OCI-LY3 (cell line): ENCODE data around the gene SNUPN.

ENCODE experiments used
- H2AFZ ChIP-seq: fragments of 200-600, 300-600 bp; shearing (Covaris generic); 2 replicates; pipeline ENCODE4 v1.6.0; 2014; ENCODE audit warnings: antibody characterized with exemption, low read depth, low read length
- H3K27ac ChIP-seq: fragments of 200-600, 300-600 bp; sonication (generic); 2 replicates; pipeline ENCODE4 v1.5.1; 2014; ENCODE audit warnings: mild to moderate bottlenecking, low read length, moderate library complexity, mixed read lengths
- H3K27me3 ChIP-seq: fragments of 200-600, 300-600 bp; sonication (generic); 2 replicates; pipeline ENCODE4 v1.6.1; 2014; ENCODE audit warnings: low read depth, low read length, mixed read lengths
- H3K36me3 ChIP-seq: fragments of 200-600, 300-600 bp; sonication (generic); replicated peaks from 2 replicates; pipeline ENCODE3; 2014; ENCODE audit warnings: low read depth, low read length, mixed read lengths
- H3K4me1 ChIP-seq: fragments of 300-600, 200-600 bp; sonication (generic); 2 replicates; pipeline ENCODE4 v1.6.1; 2014; ENCODE audit warnings: low read length, mixed read lengths
- H3K4me2 ChIP-seq: fragments of 200-600, 300-600 bp; sonication (generic); 2 replicates; pipeline ENCODE4 v1.6.1; 2014; ENCODE audit warnings: low read length, mixed read lengths
- H3K4me3 ChIP-seq: fragments of 300-600, 200-600 bp; sonication (generic); 2 replicates; pipeline ENCODE4 v1.5.1; 2014; ENCODE audit warnings: antibody characterized with exemption, mild to moderate bottlenecking, low read length, moderate library complexity
- H3K79me2 ChIP-seq: fragments of 300-600, 200-600 bp; shearing (Covaris generic); 2 replicates; pipeline ENCODE4 v1.6.1; 2014; ENCODE audit warnings: mild to moderate bottlenecking, low read length, mixed read lengths
- H3K9ac ChIP-seq: fragments of 300-600, 200-600 bp; shearing (Covaris generic); 2 replicates; pipeline ENCODE4 v1.6.0; 2014; ENCODE audit warnings: mild to moderate bottlenecking, low read length, moderate library complexity
- H3K9me3 ChIP-seq: fragments of 200-600, 300-600 bp; shearing (Covaris generic); 2 replicates; pipeline ENCODE4 v1.6.1; 2014; ENCODE audit warnings: low read length, mixed read lengths; ENCODE audit not compliant: insufficient read depth
- H4K20me1 ChIP-seq: fragments of 200-600, 300-600 bp; sonication (generic); 2 replicates; pipeline ENCODE4 v1.6.1; 2016; ENCODE audit warnings: low read length, mixed read lengths; ENCODE audit not compliant: insufficient read depth
- EZH2phosphoT487 ChIP-seq: fragments of 200-600 bp; shearing (Covaris generic); IDR thresholded peaks from 2 replicates; pipeline ENCODE4 v1.6.1; 2018; ENCODE audit warnings: antibody characterized with exemption, mixed run types, low read depth
- TF ChIP-seq, protein P1 (sequence below): fragments of 200-600, 300-600 bp; sonication (generic); IDR thresholded peaks from 2 replicates; pipeline ENCODE4 v1.5.1; 2014; ENCODE audit warnings: antibody characterized with exemption, low read length, low read depth

The SNUPN gene

DNA sequence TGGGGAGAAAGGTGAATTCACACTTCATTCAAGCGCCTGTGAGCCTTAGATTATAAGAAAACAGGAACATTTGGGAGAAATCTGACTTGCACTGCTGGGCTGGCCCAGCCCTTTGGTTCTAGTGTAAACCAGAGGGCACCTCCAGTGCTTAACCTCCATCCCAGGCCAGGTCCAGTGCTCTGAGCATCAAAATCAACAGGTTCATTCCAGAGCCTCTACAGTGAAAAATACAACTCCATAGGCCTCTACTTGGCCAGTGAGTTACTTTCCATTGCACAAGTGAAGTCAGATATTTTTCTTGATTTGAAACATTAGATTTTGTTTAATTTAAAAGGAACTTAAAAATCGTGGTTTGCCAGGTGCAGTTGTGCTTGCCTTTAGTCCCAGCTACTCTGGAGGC lies 3.0 kb downstream of the SNUPN start:
- Histone ChIP-seq H3K4me3 (no peak overlapping the region), H4K20me1 (no peaks in the 10 kb centered on the region), H3K9ac (no peak overlapping the region), H3K4me1 (peaks cover 4% of the 10 kb centered on the region; the same call in 1 of the 2 replicates), H3K27ac (no peak overlapping the region), H3K36me3 (peaks cover 24% of the 10 kb centered on the region), H3K79me2 (peaks cover 12% of the 10 kb centered on the region; the same call in 1 of the 2 replicates), H3K27me3 (no peaks in the 10 kb centered on the region), H2AFZ (no peak overlapping the region), H3K9me3 (no peaks in the 10 kb centered on the region), H3K4me2 (no peak overlapping the region)
- TF ChIP-seq, protein P1, sequence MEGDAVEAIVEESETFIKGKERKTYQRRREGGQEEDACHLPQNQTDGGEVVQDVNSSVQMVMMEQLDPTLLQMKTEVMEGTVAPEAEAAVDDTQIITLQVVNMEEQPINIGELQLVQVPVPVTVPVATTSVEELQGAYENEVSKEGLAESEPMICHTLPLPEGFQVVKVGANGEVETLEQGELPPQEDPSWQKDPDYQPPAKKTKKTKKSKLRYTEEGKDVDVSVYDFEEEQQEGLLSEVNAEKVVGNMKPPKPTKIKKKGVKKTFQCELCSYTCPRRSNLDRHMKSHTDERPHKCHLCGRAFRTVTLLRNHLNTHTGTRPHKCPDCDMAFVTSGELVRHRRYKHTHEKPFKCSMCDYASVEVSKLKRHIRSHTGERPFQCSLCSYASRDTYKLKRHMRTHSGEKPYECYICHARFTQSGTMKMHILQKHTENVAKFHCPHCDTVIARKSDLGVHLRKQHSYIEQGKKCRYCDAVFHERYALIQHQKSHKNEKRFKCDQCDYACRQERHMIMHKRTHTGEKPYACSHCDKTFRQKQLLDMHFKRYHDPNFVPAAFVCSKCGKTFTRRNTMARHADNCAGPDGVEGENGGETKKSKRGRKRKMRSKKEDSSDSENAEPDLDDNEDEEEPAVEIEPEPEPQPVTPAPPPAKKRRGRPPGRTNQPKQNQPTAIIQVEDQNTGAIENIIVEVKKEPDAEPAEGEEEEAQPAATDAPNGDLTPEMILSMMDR: no peak
- no peak for TF ChIP-seq EZH2phosphoT487

DNA sequence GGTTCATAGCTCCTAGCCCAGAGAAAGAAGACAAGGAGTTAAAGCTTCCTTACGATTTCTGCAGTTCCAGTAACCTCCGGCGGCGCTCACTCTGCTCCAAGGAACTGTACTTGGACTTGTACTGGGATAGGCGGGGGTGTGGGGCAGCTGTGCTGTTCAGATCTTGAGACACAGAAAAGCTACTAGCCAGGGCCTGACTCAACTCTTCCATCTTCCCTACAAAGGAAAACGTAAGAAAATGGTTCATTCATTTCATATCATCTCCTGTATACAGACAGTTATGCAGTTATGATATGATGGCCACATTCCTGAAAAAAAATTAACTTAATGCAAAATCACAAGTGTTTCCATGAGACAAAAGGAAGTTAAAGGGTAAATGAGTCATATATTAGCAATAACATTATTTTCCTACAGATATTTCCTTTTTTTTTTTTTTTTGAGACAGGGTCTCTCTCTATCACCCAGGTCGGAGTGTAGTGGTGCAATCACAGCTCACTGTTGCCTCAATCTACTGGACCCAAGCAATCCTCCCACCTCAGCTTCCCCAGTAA lies 4.6 kb downstream of the SNUPN start:
- no peaks in the 10 kb centered on the region for H3K9me3 ChIP-seq
- no peaks in the 10 kb centered on the region for H4K20me1 ChIP-seq
- peaks cover 12% of the 10 kb centered on the region; the same call in 1 of the 2 replicates for H3K79me2 ChIP-seq
- no peaks in the 10 kb centered on the region for H3K4me1 ChIP-seq
- no peak overlapping the region for H3K4me2 ChIP-seq
- H3K9ac ChIP-seq: no peak overlapping the region
- no peaks in the 10 kb centered on the region for H3K27me3 ChIP-seq
- H3K27ac ChIP-seq: no peak overlapping the region
- no peak overlapping the region for H3K4me3 ChIP-seq
- no peak overlapping the region for H2AFZ ChIP-seq
- TF ChIP-seq, protein P1: no peak
- TF ChIP-seq EZH2phosphoT487: no peak
- peaks cover 34% of the 10 kb centered on the region for H3K36me3 ChIP-seq

DNA sequence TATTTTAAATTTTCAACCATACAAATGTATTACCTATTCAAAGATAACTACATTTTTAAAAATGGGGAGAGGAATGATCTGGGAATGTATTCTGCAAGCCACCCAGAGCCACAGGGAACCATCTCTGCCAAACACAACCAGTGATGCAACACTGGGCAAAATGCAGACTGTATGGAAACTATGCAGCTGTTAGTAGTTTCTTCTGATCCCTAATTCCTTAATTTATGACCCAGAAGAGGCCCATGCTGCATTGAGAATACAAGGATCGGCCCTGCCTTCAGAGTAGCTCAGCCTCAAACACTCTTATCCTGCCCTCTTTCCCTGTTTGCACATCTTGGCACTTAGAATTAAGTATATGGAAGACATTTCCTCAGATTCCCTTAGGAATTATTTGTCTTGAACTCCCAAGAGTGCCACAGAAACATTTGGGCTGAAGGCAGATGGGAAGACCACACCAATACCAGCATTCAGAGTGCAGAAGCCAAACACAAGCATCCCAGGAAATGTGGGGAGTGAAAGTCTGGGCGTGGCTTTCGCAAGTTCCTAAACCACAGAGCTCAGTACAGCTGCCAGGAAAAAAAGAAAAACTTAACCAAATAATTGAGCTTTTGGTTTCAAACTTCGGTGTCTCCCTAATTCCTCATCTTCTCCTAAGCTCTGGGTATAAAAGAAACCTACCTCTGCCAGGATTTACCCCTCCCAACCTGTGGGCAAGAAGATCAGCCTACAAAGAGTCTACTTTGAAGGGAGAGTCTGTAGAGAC lies 5.3 kb downstream of the SNUPN start:
- Histone ChIP-seq H3K4me3 (no peak overlapping the region), H3K4me2 (no peak overlapping the region)

DNA sequence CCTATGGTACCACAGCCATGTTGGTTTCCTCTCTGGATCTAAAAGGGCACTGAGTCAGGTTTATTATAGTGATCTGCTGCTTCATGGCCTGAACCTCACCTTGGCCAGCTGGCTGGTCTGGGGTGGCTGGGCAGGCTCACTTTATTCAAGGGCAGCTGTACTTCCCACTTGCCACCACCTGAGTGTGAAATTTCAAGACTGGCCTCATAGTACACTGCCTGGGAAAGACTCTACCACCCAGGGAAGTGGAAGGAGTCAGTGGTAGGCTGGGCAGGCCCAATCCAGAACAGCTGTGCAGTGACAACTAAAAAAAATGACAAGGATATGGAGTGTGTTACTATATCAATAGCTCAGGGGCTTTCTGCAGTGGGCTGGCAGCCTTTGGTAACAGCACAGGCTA lies 8.8 kb downstream of the SNUPN start:
- Histone ChIP-seq H3K9me3 (no peaks in the 10 kb centered on the region), H4K20me1 (no peaks in the 10 kb centered on the region), H3K9ac (no peak overlapping the region), H3K4me1 (no peaks in the 10 kb centered on the region), H3K4me3 (no peak overlapping the region), H3K4me2 (no peak overlapping the region), H2AFZ (no peak overlapping the region), H3K27ac (no peak overlapping the region), H3K79me2 (no peaks in the 10 kb centered on the region), H3K36me3 (peaks cover 48% of the 10 kb centered on the region), H3K27me3 (no peaks in the 10 kb centered on the region)
- TF ChIP-seq EZH2phosphoT487: no peak
- TF ChIP-seq, protein P1: no peak

More for the DNA sequence above, 5.3 kb downstream of the SNUPN start:
- Histone ChIP-seq H3K4me1 (no peaks in the 10 kb centered on the region), H3K79me2 (peaks cover 10% of the 10 kb centered on the region; the same call in 1 of the 2 replicates), H3K9ac (no peak overlapping the region), H3K9me3 (no peaks in the 10 kb centered on the region), H2AFZ (no peak overlapping the region), H4K20me1 (no peaks in the 10 kb centered on the region), H3K27ac (no peak overlapping the region), H3K27me3 (no peaks in the 10 kb centered on the region), H3K36me3 (peaks cover 36% of the 10 kb centered on the region)
- TF ChIP-seq, protein P1: no peak
- TF ChIP-seq EZH2phosphoT487: no peak
